Measurements from ENCODE around the gene RYR1. TPM values are rescaled to one million over a fixed set of nuclear protein-coding genes. Genes with fewer than 3 reads are reported as not detected.
A peak's percentile ranks its signal among the peaks of the same experiment; 100 is the strongest.
"Not testable (repeated sequence)": the region's sequence is repeated elsewhere in the genome, so short reads cannot be mapped to it uniquely, and the experiment has no call there.

RYR1 gene
- total RNA-seq, 3 donors from 2014 or later, result 0.46 to 2.5 (median 1.3) TPM

- DNase-seq, result no peak
- intact Hi-C loops (cut with DNase I, micrococcal nuclease), result loop anchor here in 1 of 2 donors (10.0 kb wide), 1 partner anchor 232 kb away; no protein-coding TSS in a partner anchor
- H3K36me3 ChIP-seq (ENCODE audit: low read depth), result no peaks in the 10 kb centered on the region
- ATAC-seq, result no peak
- no peak for TF ChIP-seq CTCF (IDR thresholded peaks at IDR 0.05)
- H3K4me1 ChIP-seq (ENCODE audit: low read depth), result no peaks in the 10 kb centered on the region
- H3K9me3 ChIP-seq, result no peaks in the 10 kb centered on the region
- peak overlapping the region; percentile 85 for H3K4me3 ChIP-seq
Observed at GRCh38 chr19:38402623-38402966, 30.9 kb upstream of the RYR1 start.

GRCh38 chr19:38402967-38403674 is 30.4 kb upstream of the RYR1 start, which contains the start of gene FAM98C:
FAM98C (plus strand) TSS chr19:38403093; CDS start chr19:38403154, 61 bp downstream.
- TF ChIP-seq CTCF (IDR thresholded peaks at IDR 0.05), result peak; percentile 99
- H3K9me3 ChIP-seq, result no peaks in the 10 kb centered on the region
- H3K36me3 ChIP-seq (ENCODE audit: low read depth), result no peaks in the 10 kb centered on the region
- peak; percentile 98 for ATAC-seq
- intact Hi-C loops (cut with DNase I, micrococcal nuclease), result loop anchor here in 1 of 2 donors (10.0 kb wide), 1 partner anchor 232 kb away; no protein-coding TSS in a partner anchor
- H3K4me3 ChIP-seq, result peak within 1 kb of the TSS; percentile 85
- no peaks in the 10 kb centered on the region for H3K4me1 ChIP-seq (ENCODE audit: low read depth)
- DNase-seq, result peak; percentile 98

- ATAC-seq, result no peak
Observed at GRCh38 chr19:38404858-38405257, 28.6 kb upstream of the RYR1 start.

GRCh38 chr19:38405276-38405675 is 28.2 kb upstream of the RYR1 start:
- H3K36me3 ChIP-seq (ENCODE audit: low read depth), result no peaks in the 10 kb centered on the region

More at GRCh38 chr19:38404858-38405257, 28.6 kb upstream of the RYR1 start:
- Histone ChIP-seq H3K4me1 (ENCODE audit: low read depth) (no peaks in the 10 kb centered on the region), H3K9me3 (no peaks in the 10 kb centered on the region), H3K4me3 (no peak overlapping the region), H3K36me3 (ENCODE audit: low read depth) (no peaks in the 10 kb centered on the region)
- TF ChIP-seq CTCF (IDR thresholded peaks at IDR 0.05), result no peak
- DNase-seq, result no peak
- intact Hi-C loops (cut with DNase I, micrococcal nuclease), result loop anchor here in 1 of 2 donors (10.0 kb wide), 1 partner anchor 230 kb away; no protein-coding TSS in a partner anchor

GRCh38 chr19:38409631-38410133 is 23.8 kb upstream of the RYR1 start:
- Histone ChIP-seq H3K4me3 (no peak overlapping the region), H3K36me3 (ENCODE audit: low read depth) (no peaks in the 10 kb centered on the region), H3K4me1 (ENCODE audit: low read depth) (no peaks in the 10 kb centered on the region), H3K9me3 (no peaks in the 10 kb centered on the region)
- TF ChIP-seq CTCF (IDR thresholded peaks at IDR 0.05), result no peak
- intact Hi-C loops (cut with DNase I, micrococcal nuclease), result loop anchor here in 1 of 2 donors (10.0 kb wide), 1 partner anchor 225 kb away; no protein-coding TSS in a partner anchor
- ATAC-seq, result peak; percentile 42
- DNase-seq, result no peak

More at GRCh38 chr19:38405276-38405675, 28.2 kb upstream of the RYR1 start:
- DNase-seq (no peak), ATAC-seq (no peak)
- no peak for TF ChIP-seq CTCF (IDR thresholded peaks at IDR 0.05)
- H3K9me3 ChIP-seq, result no peaks in the 10 kb centered on the region
- intact Hi-C loops (cut with DNase I, micrococcal nuclease), result loop anchor here in 1 of 2 donors (10.0 kb wide), 1 partner anchor 230 kb away; no protein-coding TSS in a partner anchor
- no peaks in the 10 kb centered on the region for H3K4me1 ChIP-seq (ENCODE audit: low read depth)
- H3K4me3 ChIP-seq, result no peak overlapping the region

GRCh38 chr19:38410407-38410806 is 23.1 kb upstream of the RYR1 start:
- H3K9me3 ChIP-seq; H3K36me3 ChIP-seq (ENCODE audit: low read depth); H3K4me3 ChIP-seq; ATAC-seq; H3K4me1 ChIP-seq (ENCODE audit: low read depth); DNase-seq; intact Hi-C loops (cut with DNase I, micrococcal nuclease): not testable (repeated sequence)

Measured in mucosa of descending colon (tissue), 3 donors.